Stimulated activated effector memory CD8-positive, alpha-beta T cell treated with anti-CD3 and anti-CD28 coated beads, Interleukin-12 subunit alpha, Interleukin-12 subunit beta, amount 100 ng/mL, for 72 hours (primary cell): ENCODE measurements around the gene MTREX.
A peak's percentile ranks its signal among the peaks of the same experiment; 100 is the strongest.

Source experiments
- ATAC-seq: fragments of 150-1000 bp; cut with Tn5 transposase; 2 replicates; pipeline ENCODE4 v1.10.0; 2021
- DNase-seq, 2 donors: peaks; one replicate each; pipeline ENCODE4 v3.0.0; 2021 to 2022; ENCODE audit warnings: low spot score in 2 of 2
- H3K27ac Mint-ChIP-seq: one replicate; pipeline ENCODE4 v1.8.0; 2022; ENCODE audit warnings: mild to moderate bottlenecking, mixed read lengths
- H3K36me3 Mint-ChIP-seq: one replicate; pipeline ENCODE4 v1.8.0; 2022; ENCODE audit warnings: mild to moderate bottlenecking, mixed read lengths
- H3K4me1 Mint-ChIP-seq: one replicate; pipeline ENCODE4 v1.8.0; 2022; ENCODE audit warnings: mixed read lengths
- H3K4me3 Mint-ChIP-seq: one replicate; pipeline ENCODE4 v1.8.0; 2022; ENCODE audit warnings: mild to moderate bottlenecking, mixed read lengths
- H3K9me3 Mint-ChIP-seq: one replicate; pipeline ENCODE4 v1.8.0; 2022; ENCODE audit warnings: mixed read lengths

The MTREX gene

DNA sequence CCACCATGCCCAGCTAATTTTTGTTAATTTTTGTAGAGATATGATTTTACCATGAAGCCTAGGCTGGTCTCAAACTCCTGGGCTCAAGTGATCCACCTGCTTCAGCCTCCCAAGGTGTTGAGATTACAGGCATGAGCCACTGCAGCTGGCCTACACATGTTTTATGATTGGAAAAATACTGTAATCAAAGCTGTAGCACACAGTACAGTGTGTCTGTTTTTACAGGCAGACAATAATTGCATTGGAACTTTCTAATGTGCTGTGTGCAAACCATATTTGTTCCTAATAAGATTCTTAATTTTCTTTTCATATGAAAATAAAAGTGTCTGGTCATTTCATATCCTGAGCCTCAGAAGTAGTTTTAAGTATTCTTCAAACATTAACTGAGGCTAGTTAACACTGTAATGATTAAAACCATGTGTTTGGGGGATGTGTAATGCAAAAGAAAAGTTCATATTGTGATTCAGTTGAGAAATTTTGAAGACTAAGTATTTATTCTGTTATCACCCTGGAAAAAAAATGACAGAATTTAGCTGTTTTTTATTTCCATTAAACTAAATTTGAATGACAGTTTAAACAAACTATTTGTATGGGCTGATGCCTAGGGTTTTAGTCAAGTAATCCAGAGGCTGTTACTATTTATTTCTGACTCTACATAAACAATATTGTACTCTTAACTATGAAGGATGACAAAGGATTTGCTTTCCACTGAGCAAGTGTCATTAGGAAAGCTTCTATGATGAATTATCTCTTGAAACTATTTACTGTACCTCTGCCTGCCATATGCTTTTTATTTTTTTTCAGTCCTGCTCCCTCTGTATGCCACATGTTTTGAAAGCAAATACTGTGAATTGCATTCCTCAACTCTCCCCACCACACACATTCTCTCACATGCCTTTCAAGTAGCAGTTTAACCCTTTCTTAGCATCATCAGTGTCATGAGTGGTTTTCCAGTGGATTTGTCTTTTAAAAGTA is 111.5 kb downstream of the MTREX start:
- H3K9me3 Mint-ChIP-seq = no peaks in the 10 kb centered on the region
- ATAC-seq = no peak
- H3K4me3 Mint-ChIP-seq = no peak overlapping the region
- no peak for DNase-seq
- H3K36me3 Mint-ChIP-seq = peaks cover 89% of the 10 kb centered on the region
- peaks cover 33% of the 10 kb centered on the region for H3K4me1 Mint-ChIP-seq
- H3K27ac Mint-ChIP-seq = no peak overlapping the region

DNA sequence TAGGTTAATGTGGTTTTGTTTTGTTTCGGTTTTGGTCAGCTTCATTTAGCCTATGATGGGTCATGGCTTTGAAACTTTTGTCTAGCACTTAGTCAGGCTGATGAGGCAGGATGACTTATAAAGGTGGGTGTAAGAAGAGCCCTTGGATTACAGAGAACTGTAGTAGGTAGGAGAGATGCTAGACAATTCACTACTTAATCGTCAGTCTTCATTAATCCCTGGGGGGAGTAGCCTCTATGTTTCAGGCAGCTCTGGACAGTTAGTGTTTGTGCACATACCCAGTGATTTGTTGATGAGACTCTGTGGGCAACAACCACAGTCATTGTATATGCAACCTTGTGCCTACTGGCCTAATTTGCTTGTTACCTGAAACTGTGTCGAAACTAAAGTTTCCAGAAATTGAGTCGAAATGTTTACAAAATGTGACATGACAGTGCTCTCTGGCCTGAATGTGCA is 113.3 kb downstream of the MTREX start:
- Mint-ChIP-seq H3K36me3 (peaks cover 89% of the 10 kb centered on the region), H3K4me1 (peaks cover 28% of the 10 kb centered on the region), H3K9me3 (no peaks in the 10 kb centered on the region), H3K4me3 (peak overlapping the region; percentile 15), H3K27ac (peak overlapping the region; percentile 3)
- peak; percentile 99 for ATAC-seq
- DNase-seq = peak; percentile 20 to 68

DNA sequence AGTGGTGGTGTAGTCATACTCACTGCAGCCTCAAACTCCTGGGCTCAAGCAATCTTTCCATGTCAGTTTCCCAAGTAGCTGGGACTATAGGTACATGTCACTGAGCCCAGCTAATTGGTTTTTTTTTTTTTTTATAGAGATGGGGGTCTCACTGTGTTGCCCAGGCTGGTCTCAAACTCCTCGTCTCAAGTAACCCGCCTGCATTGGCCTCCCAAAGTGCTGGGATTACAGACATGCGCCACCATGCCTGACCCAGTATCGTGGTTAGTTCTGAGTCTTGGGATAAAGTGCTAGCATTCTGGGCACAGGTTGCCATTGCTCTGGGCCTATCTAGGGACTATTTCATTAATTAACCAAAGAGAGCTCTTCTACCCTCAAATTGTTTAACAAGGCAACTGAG is 118.7 kb downstream of the MTREX start:
- DNase-seq = no peak
- no peak overlapping the region for H3K4me3 Mint-ChIP-seq
- ATAC-seq = no peak
- H3K36me3 Mint-ChIP-seq = peaks cover 82% of the 10 kb centered on the region
- H3K27ac Mint-ChIP-seq = no peak overlapping the region
- peaks cover 21% of the 10 kb centered on the region for H3K9me3 Mint-ChIP-seq
- peaks cover 10% of the 10 kb centered on the region for H3K4me1 Mint-ChIP-seq

DNA sequence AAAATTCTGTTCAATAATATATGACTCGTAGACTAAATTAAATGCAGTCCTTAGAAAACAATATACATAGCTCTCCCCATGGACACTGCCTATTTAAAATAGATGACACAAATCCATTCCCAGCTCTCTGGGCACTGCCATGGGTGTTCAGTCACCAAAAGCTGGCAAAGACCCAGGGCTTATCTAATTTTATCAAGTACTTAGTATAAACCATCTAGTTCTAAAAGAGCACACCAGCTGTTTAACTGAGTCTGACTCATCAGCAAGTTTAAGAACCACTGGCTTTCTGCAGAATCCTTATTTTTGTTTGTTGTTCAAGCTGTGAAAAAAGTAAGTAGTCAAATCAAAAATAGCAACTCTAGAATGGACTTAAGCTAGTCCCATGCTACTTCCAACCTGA is 119.4 kb downstream of the MTREX start:
- peaks cover 23% of the 10 kb centered on the region for H3K9me3 Mint-ChIP-seq
- H3K4me3 Mint-ChIP-seq = no peak overlapping the region
- no peak overlapping the region for H3K27ac Mint-ChIP-seq
- peaks cover 7% of the 10 kb centered on the region for H3K4me1 Mint-ChIP-seq
- ATAC-seq (no peak), DNase-seq (no peak)
- peaks cover 80% of the 10 kb centered on the region for H3K36me3 Mint-ChIP-seq

DNA sequence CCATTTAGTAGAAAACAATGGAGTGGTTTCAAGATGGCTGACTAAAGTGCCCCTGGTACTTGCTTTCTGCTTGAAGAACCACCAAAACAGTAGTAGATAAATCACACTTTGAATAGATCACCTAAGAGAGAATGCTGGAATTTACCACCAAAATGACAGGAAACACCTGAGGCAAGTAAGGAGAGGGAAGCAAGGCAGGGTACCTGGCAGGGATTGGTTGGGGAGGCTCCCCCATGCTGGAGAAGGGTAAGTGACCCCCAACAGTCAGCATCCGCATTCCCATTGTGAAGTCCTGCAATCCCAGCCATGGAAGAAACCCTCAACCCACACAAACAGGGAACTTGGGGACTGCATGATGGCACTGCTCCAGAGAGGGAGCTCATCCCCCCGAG is 121.4 kb downstream of the MTREX start:
- peaks cover 31% of the 10 kb centered on the region for H3K9me3 Mint-ChIP-seq

DNA sequence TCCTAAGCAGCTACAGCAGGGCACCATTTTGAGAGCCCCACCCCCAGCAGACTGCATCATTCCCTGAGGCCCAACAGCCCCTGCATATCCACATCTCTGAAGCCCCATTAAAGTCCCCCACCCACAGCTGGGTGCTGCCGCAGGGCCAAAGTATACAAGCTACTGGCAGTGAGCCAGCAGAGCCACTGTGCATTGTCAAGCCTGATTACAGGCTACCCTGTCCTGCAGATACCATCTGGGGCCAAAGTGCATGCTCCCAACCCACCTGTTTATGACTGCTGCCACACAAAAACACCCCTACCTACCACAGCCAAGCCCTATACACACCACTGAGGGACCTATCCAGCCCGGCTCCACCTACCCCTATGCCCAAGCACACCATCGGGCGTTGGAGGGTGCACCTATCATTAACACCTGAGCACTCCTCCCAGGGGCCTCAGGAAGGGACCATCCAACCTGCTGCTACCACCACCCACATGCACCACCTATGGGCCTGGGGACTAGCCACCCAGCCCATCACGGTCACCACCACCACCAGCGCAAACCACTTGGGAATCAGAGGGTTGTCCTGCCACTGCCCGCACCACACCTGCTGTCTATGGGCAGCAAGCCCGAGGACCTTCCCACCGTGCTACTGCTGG is 121.9 kb downstream of the MTREX start:
- no peaks in the 10 kb centered on the region for H3K4me1 Mint-ChIP-seq
- ATAC-seq (no peak), DNase-seq (no peak)
- peaks cover 61% of the 10 kb centered on the region for H3K36me3 Mint-ChIP-seq
- peaks cover 34% of the 10 kb centered on the region for H3K9me3 Mint-ChIP-seq
- H3K27ac Mint-ChIP-seq = no peak overlapping the region
- H3K4me3 Mint-ChIP-seq = no peak overlapping the region

More for the DNA sequence above, 121.4 kb downstream of the MTREX start:
- Mint-ChIP-seq H3K4me1 (no peaks in the 10 kb centered on the region), H3K4me3 (no peak overlapping the region), H3K36me3 (peaks cover 66% of the 10 kb centered on the region), H3K27ac (no peak overlapping the region)
- no peak for DNase-seq
- ATAC-seq = no peak

DNA sequence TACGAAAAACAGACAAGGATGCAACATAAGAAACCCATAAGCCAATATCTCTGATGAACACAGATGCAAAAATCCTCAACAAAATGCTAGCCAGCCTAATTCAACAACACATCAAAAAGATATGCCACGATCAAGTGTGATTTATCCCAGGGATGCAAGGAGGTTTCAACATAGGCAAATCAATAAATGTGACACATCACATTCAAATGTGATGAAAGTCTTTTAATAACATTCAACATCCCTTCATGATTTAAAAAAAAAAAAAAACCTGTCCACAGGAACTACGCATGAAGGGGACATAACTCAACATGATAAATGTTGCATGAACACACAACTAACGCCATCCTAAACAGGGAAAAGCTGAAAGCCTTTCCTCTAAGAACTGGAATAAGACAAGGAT is 124.8 kb downstream of the MTREX start:
- peaks cover 33% of the 10 kb centered on the region for H3K36me3 Mint-ChIP-seq
- DNase-seq (no peak), ATAC-seq (no peak)
- peaks cover under 1% of the 10 kb centered on the region for H3K4me1 Mint-ChIP-seq
- peaks cover 42% of the 10 kb centered on the region for H3K9me3 Mint-ChIP-seq
- no peak overlapping the region for H3K4me3 Mint-ChIP-seq
- no peak overlapping the region for H3K27ac Mint-ChIP-seq

DNA sequence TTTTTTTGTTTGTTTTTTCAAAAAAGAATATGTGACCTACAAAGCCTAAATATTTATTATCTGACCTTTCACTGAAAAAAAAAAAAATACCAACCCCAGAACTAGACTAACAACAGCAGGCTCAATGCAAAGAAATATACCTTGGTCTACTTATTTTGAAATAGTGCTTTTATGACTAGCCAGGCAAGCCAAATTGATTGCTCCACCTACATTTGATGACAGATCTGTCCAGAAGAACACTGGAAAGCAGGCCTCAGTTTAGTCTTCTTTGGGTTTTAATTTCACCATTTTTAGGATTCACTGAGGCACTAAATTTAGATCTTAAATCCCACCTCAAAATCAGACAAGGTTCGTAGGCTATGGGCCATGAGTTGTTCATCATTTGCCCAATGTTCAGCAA is 129.7 kb downstream of the MTREX start:
- Mint-ChIP-seq H3K36me3 (peaks cover 5% of the 10 kb centered on the region), H3K9me3 (peaks cover 16% of the 10 kb centered on the region), H3K4me1 (peaks cover 26% of the 10 kb centered on the region), H3K27ac (peak overlapping the region; percentile 0), H3K4me3 (no peak overlapping the region)
- DNase-seq (no peak), ATAC-seq (no peak)

DNA sequence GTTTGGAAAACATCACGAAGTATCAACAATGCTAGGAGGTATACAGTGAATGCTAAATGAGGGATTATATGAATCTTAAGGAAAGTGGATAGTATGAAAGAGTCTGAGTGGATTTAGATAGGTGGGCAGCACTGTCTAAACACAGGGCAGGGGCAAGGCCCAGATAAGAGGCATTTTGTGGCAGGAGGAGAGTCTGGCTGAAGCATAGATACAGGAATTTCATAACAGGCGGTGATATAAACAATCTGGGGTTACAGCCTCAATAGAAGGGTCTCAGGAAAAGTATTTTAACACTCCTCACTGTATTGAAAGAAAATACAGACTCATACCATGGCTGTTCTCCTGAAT is 130.0 kb downstream of the MTREX start:
- no peak for ATAC-seq
- Mint-ChIP-seq H3K36me3 (peaks cover 1% of the 10 kb centered on the region), H3K9me3 (peaks cover 16% of the 10 kb centered on the region), H3K4me1 (peaks cover 26% of the 10 kb centered on the region), H3K27ac (peak overlapping the region; percentile 0), H3K4me3 (no peak overlapping the region)
- DNase-seq = no peak

DNA sequence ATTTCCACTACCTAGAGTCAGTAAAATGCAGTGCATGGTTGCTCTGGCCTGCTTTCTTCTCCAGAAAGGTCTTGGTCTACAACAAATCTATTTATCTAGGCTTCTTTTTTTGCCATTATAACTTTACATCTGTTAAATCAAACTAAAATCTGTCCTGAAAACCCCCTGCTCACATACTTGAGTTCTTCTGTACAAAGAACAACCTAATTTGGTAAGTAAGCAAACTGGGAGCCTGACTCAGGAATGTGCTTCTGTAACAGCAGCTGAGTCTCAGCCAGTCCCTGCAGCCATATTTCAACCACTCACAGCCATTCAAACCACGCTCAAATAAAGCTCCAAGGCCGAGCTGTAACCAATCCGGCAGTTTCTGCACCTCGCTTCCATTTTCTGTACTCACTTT is 131.2 kb downstream of the MTREX start:
- Mint-ChIP-seq H3K27ac (no peak overlapping the region), H3K36me3 (no peaks in the 10 kb centered on the region), H3K9me3 (peaks cover 14% of the 10 kb centered on the region), H3K4me1 (peaks cover 26% of the 10 kb centered on the region), H3K4me3 (no peak overlapping the region)
- ATAC-seq = no peak
- DNase-seq = no peak

DNA sequence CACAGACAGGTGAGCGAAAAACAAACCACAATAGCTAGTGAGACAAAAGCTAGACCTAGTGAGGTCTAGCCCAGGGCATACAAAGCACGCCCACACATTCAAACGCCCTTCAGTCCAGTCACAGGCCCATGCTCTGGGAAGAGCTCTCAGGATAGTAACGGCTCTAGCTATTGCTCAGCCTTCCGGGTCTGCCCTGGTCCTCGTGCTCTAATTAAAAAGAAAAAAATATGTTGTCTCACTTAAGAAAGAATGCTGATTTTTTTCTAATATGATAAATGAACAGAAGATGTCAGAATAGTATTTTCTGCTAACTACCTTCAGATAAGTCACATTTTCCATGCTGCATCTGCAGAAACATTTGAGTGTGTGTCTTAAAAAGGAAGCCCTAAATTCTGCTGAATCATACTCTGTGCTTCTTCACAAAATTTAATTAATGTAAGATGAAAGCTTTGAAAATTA is 132.4 kb downstream of the MTREX start:
- ATAC-seq = peak; percentile 68
- peaks cover 3% of the 10 kb centered on the region for H3K9me3 Mint-ChIP-seq
- no peak for DNase-seq
- no peak overlapping the region for H3K4me3 Mint-ChIP-seq
- H3K27ac Mint-ChIP-seq = peak overlapping the region; percentile 75
- no peaks in the 10 kb centered on the region for H3K36me3 Mint-ChIP-seq
- peaks cover 26% of the 10 kb centered on the region for H3K4me1 Mint-ChIP-seq

DNA sequence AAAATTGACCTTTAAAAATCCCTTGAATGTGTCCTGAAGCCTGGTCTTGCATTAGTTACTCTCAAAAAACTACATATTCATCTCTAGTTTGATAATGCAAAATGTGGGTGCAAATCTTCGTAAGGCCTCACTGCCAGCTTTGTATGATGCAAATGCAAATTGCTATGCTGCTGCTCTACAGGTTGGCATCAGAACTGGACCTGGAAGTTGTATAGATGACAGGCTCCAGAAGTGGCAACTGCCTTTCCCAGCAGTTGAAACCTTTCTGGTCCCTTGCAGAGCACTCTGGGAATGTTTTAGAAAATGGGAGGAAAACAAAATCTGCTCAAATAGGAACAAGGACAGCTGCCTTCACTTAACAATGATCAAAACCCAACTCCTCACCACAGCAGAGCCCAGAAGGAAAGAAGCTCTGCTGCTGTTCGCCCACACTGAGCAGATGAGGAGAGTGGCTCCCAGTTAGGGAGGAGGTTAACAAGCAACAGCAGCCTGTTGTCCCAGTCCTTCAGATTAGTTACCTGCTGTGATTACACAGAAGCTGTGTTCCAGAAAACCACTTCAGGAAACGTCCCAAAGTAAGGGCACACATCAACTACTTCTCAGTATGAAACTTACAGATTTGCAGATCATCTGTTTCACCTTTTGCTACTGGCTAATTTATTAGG is 133.4 kb downstream of the MTREX start:
- DNase-seq = no peak
- no peak for ATAC-seq
- H3K36me3 Mint-ChIP-seq = no peaks in the 10 kb centered on the region
- H3K9me3 Mint-ChIP-seq = no peaks in the 10 kb centered on the region
- H3K4me3 Mint-ChIP-seq = no peak overlapping the region
- no peak overlapping the region for H3K27ac Mint-ChIP-seq
- peaks cover 26% of the 10 kb centered on the region for H3K4me1 Mint-ChIP-seq

DNA sequence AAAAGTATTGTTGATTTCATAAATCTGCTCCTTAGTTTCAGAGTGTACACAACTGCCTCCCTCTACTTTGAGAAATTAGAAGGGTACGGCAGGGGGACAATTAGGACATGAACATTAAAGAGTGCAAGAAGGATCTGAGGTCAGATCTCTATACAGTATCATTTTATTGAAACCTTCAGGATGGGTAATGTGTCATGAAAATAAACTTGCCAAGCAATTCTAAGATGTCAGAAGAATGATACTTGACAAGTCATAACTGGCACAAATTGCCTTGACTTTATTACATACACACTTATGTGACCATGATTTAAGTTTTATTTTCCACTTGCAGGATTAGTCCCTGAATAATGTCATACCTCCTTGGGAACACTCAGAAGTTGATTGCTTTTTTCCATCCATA is 134.2 kb downstream of the MTREX start:
- Mint-ChIP-seq H3K27ac (no peak overlapping the region), H3K9me3 (no peaks in the 10 kb centered on the region), H3K4me3 (no peak overlapping the region), H3K4me1 (peaks cover 26% of the 10 kb centered on the region), H3K36me3 (no peaks in the 10 kb centered on the region)
- ATAC-seq = peak; percentile 53
- no peak for DNase-seq

DNA sequence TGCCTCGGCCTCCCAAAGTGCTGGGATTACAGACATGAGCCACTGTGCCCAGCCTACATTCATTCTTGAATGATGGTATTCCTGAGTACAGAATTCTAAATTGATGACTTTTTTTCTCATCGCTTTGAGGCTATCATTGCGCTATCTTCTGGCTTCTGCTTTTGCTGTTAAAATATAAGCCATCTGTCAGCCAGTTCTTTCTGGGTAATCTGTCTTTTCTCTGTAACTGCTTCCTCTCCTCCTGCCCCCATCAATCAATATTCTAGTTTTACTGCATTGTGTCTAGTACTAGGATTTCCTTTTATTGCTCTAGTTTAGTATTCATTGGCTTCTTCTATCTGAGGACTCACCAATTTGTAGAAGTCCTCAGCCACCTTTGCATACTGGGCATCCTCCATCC is 138.0 kb downstream of the MTREX start:
- no peak for DNase-seq
- Mint-ChIP-seq H3K9me3 (no peaks in the 10 kb centered on the region), H3K27ac (no peak overlapping the region), H3K4me1 (no peaks in the 10 kb centered on the region), H3K36me3 (no peaks in the 10 kb centered on the region), H3K4me3 (no peak overlapping the region)
- no peak for ATAC-seq

DNA sequence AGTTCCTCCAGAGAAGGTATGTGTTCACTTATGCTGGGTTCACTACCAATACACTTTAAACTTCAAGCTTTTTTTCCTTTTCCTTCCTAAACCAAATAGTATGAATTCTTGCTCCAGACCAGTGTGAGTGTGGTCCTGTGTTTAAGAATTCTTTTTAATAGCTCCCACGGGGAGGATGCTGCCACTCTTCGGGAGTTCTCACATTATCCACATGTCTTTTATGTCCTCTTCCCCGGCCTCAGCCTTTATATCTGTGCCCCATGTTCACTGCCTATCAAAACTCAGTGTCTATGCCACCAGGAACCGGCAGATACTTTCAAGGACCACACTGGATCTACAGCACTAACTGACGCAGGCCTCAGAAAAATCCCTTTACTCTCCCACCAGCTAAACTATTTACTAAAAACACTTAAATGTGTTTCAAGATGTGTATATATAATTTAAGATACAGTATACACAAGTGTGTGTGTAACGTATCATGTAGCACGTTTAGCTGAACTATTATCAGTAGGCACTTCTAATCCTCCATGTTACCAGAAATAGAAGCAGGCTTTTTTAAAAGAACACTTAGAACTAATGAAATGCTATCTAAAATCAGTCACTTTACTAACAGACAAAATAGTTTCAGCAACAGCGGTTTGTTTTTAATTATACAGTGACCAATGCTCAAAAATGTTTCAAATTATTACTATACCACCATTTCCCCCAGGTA is 139.0 kb downstream of the MTREX start:
- no peak overlapping the region for H3K4me3 Mint-ChIP-seq
- no peak for ATAC-seq
- no peak for DNase-seq
- no peak overlapping the region for H3K27ac Mint-ChIP-seq
- no peaks in the 10 kb centered on the region for H3K36me3 Mint-ChIP-seq
- H3K9me3 Mint-ChIP-seq = no peaks in the 10 kb centered on the region
- no peaks in the 10 kb centered on the region for H3K4me1 Mint-ChIP-seq
